ENCODE data around the gene SLC5A7. TPM values are rescaled to one million over a fixed set of nuclear protein-coding genes. Genes with fewer than 3 reads are reported as not detected.

Gene SLC5A7
- total RNA-seq: under 1 TPM in 1 of 4 donors, not detected in 3; under 0.01 TPM

- no peak for TF ChIP-seq CTCF (IDR thresholded peaks at IDR 0.05; ENCODE audit: low read depth)
These were observed at the start of gene SLC5A7 for GRCh38 chr2:107986278-107987217. Gene SLC5A7, plus strand, starts transcription at chr2:107986524. Its CDS starts 1,632 bp downstream, at chr2:107988156.

- TF ChIP-seq CTCF (IDR thresholded peaks at IDR 0.05; ENCODE audit: low read depth): no peak
These were observed 24.9 kb upstream of the SLC5A7 start for GRCh38 chr2:107961395-107961794.

GRCh38 chr2:107964185-107964584 lies 22.1 kb upstream of the SLC5A7 start:
- no peak for TF ChIP-seq CTCF (IDR thresholded peaks at IDR 0.05; ENCODE audit: low read depth)

GRCh38 chr2:107984707-107985106 lies 1.6 kb upstream of the SLC5A7 start:
- TF ChIP-seq CTCF (IDR thresholded peaks at IDR 0.05; ENCODE audit: low read depth): no peak

- no peak for TF ChIP-seq CTCF (IDR thresholded peaks at IDR 0.05; ENCODE audit: low read depth)
These were observed 1.8 kb downstream of the SLC5A7 start for GRCh38 chr2:107988108-107988507.

GRCh38 chr2:107989445-107989844 lies 3.1 kb downstream of the SLC5A7 start:
- no peak for TF ChIP-seq CTCF (IDR thresholded peaks at IDR 0.05; ENCODE audit: low read depth)

- TF ChIP-seq CTCF (IDR thresholded peaks at IDR 0.05; ENCODE audit: low read depth): no peak
These were observed 4.4 kb downstream of the SLC5A7 start for GRCh38 chr2:107990718-107991117.

Measured in subcutaneous adipose tissue (tissue), 4 donors.